D341Med (cell line): ENCODE results near the gene GSDME.
A peak's percentile ranks its signal among the peaks of the same experiment; 100 is the strongest.

ENCODE experiments used
- DNase-seq: peaks from one replicate; pipeline ENCODE4 v3.0.0; 2012; ENCODE audit warnings: low spot score

Gene GSDME

DNA sequence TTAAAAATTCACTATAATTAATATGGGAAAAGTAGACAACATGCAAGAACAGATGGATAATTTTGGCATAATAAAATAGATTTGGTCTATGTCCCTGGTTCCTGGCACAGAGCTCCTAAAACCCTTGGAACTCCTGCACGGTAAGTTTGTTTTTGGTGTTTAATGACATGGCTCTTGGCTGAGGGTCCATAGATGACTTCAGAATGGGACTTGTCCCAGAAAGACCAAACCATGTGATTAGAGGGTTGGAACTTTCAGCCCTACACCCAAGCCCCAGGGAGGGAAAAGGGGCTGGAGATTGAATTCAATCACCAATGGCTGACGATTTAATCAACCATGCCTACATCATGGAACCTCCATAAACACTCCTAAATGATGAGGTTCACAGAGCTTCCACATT lies 12.6 kb upstream of the GSDME start:
- DNase-seq: no peak

DNA sequence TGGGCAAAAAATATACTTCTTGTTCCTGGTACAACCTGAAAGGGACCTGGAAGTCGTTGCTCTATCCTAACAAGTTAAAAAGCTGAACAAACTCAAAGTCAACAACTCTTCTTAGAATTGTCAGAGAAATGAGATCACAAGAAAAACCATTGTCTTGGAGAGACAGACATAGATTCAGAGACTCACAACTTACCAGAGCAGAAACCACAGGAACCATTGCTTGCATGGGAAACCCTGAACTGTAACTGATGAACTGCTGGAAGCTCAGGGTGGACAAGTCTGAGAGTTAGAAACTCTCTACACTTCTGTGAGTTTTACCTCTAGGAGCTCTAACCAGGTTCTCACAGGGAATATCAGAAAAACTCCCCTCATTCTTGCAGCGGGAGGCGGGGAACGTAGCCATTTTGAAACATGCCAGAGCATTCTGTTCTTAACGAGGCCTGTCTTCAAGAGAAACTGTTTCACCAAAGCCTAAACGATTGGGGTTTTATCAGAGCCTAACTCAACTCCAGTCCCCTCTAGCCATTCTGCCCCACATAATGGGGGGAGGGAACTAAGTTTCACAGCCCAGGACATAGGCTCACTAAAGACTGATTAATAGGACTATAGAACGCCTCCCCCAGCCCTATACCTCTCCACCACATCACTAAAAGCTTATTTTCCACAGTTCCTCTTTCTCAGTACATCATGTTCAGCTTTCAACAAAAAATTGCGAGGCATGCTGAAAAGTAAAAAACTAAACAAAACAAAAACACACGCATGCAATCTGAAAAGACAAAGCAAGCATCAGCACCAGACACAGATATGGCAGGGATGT lies 12.0 kb upstream of the GSDME start:
- DNase-seq: no peak

DNA sequence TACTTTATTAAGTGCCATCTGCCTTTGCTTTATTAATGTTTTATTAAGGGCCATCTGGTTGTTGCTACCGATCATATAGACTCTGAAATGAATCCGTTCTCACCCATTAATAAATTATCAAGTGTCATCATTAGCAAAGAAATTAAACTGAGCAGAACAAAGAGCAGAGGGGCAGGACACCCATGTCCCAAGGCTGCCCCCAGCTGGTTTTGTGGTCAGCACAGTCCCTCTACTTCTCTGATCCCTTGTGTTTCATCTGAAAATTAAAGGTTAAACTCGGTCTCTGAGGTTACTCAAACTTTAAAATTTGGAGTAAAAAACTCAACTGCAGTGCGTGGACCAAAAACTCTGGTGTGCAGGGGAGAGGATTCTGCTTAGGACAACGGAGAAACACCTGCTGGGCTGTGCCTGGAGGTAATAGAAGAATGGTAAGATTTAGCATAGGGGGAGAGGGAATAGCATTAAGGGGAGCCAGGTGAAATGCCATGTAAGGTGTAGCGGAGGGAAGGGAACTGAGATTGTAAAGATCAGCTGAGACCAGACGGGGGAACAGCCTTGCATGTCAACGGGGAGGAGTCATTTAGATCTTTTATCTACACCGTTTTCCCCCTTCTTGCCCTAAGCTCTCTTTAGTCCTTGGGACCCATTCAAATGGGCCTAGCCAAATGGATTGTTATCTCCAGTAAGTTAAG lies 10.8 kb upstream of the GSDME start:
- DNase-seq: no peak

DNA sequence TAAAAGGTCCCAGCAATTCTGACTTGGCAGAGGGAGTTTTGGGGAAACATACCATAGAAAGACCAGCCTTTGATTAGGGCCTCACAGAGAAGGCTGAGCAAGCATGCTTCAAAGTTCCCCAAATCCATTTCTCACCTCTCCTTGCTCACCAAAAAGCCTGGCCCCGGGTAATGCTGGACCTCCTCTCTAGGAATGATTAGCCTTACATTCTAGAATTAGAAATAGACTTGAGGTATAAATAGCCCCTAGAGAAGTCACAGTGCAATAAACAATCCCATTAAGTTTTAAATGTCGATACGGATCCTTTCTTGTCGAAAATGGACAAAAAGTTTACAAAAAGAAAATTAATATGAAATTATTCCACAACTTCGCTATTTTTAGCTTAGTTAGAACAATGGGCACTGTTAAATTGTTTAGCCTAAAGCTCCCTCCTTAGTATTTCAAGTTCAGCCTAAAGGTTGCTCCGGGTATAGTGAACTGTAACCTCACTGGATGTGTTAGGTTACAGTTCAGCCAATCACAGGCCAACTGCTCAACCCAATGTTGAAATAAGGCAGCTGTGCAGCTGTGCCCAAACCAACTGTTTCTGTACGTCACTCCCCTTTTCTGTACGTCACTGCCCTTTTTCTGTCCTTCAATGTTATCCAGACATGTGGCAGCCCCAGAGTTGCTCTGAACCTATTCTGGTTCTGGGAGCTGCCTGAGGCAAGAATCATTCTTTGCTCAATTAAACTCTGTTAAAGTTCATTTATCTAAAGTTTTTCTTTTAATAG lies 7.9 kb upstream of the GSDME start:
- DNase-seq: no peak

DNA sequence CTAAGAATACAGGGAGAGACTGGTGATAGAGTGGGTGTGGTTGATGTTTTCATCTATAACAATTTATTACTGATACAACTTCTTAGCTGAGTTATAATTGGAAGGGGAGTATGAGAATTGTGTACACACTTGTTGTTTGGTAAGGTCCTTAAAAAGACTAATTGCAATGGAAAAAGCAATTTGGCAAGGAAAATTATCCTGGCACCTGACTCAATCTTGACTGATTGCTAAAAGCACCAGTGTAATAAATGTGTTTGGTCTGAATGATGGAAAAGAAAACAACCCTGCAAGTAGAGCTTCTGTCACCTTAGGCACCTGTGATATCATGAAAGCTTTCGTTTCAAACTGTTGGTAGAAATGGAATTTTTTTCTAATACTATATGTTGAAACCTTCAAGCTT lies 6.7 kb upstream of the GSDME start:
- DNase-seq: no peak

DNA sequence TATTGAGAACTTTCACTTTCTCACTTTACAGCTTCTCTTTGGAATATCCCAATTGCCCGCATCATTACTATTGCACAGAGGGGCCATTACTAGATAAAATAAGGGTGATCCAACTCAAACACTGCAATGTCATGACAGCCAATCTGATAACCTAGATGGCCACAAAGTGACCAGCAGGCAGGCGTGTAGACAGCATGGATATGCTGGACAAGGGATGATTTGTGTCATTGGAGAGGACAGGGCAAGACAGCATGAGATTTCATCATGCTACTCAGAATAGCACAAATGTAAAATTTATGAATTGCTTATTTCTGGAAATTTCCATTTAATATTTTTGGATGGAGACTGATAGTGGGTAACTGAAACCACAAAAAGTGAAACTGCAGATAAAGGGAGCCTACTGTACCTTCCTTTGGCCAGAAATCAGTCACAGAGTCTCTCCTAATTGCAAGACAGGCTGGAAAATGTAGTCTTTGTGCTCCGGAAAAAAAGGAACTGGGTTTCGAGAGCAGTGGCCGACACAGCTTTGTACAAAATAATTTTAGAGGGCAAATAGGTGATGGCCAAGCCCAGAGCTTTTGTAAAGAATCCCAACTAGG lies 6.1 kb upstream of the GSDME start:
- DNase-seq: no peak

DNA sequence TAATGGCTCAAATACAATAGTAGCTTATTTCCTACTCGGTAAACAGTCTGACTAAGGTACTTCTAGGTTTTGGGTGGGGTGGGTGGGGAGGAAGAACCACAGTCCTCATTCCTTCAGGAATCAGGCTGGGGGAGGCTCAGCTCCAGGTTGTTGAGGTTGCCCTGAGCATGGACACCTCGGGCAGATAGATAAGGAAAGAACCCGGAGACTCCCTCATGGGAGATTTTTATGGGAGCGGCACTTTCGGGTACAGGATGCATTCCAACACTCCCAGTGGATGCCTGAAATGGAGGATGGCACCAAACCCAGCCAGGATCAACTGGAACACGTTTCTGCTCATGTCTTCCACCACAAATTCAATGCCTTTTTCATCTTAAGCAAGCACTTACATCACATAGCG lies 5.5 kb upstream of the GSDME start:
- no peak for DNase-seq

DNA sequence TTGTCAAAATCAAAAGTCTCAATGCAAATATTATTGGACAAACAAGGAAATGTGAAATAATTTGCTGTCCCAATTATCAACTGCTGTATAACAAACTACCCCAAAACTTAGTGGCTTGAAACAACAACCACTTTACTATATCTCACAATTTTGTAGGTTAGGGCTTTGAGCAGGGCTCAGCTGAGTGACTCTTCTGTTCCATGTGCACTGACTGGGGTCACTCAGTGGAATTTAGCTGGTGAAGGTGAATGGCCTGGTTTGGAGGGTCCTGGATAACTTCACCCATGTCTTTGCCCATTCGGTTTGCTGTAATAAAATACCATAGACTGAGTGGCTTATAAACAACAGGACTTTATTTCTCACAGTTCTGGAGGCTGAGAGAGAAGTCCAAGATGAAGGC lies 3.7 kb upstream of the GSDME start:
- DNase-seq: no peak

DNA sequence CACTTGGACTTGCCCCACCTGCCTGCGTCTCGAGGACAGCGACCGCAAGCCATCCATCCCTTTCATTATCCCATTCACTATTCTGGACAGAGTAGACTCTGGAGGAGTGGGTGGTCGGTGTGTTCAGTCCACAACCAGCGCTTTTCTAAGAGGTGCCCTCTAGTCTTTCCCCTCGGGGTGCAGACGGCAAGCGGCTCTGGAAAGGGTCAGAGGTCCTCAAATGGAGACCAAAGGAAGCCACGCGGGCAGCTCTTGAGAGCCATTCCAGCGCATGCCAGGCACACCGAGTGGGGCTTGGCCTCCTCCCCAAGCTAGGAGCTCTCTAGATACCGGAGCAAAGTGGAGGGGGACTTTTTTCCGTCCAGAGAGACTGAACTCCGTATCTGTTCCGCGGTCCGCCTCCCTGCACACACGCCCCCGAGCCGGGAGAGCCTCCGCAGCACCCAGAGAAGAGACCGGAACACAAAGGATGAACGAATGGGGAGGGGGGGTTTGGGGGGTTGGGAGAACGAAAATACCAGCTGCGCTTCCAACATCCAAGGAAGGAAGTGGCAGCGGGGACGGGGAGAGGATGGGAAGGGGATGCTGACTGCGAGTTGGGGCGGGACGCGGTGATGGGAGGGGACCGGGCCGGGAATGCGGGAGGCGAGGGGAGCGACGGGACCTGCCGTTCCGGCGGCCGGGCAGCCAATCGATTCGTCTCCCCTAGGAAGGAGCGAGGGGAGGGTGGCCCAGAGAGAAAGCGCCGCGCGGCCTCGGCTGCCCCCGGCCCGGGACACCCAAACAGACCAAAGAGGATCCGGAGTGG lies 515 bp downstream of the GSDME start:
- peak; percentile 40 for DNase-seq

DNA sequence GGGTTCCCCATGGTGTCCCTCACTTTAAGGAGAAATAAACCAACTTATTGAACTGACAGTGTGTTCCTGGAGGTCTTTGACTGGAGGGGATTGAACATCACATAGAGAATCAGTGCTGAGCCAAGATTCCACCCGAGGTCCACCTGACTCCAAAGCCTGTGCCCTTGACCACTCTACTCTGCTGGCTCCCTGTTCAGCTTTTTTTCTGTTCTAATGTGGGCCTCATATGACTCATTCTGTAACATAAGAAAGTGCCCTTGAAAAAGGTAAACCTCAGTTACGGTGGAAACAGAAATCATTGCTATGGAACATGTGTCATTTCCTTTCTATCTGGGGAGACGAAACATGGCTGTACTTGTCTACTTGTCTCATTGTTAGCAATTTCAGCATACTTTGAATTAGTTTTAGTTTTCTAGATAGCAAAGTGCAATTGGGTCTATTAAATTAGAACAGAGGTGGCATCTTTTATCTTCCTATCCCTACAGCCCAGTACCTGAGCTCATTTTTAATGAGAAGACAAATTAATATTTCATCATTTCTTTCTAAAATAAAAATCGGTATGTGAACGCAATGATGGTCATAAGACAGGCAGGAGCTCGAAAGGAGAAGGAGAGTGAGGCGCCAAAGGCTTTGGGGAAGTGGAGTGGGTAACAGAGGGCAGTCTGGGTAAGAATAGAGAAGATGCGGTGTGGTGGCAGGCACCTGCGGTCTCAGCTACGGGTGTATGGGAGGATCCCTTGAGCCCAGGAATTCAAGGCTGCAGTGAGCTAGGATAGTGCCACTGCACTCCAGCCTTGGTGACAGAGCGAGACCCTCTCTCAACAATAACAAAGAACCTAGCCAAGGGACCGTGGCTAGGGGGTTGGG lies 1.5 kb downstream of the GSDME start:
- no peak for DNase-seq

DNA sequence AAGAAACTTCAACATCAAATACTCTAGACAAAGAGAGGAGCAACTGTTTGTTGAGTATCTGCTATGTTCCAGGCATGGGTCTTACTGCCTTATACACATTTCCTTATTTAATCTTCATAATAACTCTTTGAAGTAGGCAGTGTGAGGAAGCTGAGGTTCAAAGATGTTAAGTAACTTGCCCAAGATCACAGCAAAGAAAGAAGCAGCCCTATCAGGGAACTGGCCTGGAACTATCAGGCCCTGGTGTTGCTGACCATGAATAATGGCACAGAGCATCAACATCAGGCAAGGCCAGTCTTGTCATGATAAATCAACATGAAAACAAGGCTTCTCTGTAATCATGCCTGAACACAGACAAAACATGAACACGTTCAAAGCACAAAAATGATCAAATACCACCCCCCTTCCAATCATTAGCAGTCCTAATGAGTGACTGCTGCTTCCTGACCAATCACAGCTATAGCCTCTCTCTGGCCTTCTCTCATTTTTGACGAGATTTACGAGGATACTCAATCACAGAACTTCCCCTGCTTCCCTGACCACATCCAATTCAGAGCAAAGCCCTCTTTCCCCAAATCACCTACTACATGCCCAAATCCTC lies 2.3 kb downstream of the GSDME start:
- no peak for DNase-seq

DNA sequence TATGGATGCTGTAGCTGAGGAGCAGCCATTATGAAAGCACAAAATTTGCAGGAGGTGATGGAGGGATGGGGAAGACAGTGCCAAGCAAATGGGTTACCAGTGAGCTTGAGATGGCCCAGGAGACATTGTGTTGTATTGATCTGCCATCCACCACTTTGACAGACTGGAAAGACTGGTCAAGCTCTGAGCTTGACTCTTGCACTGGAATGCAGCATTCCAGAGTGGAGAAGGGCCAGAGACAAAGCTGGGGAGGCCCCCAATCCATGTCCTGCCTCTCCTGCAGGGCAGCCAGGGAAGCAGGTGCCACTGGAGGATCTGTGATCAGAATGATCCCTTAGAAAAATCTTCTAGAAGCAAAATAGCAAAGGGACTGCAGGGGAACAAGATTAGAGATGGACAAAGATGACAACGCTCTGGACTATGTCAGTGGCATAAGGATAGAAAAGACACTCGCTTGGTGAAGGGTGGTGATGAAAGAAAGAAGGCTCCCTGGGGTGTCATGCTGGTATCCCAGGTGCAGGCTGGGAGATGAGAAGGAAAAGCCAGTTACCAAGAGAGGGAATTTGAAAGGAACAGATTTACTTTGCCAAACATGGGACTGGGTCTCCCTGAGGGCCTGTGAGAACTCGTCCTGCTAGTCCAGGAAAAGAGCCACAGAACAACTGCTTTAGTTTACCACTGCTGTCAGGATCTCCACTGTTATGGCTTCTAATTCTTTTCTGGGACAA lies 5.0 kb downstream of the GSDME start:
- no peak for DNase-seq

DNA sequence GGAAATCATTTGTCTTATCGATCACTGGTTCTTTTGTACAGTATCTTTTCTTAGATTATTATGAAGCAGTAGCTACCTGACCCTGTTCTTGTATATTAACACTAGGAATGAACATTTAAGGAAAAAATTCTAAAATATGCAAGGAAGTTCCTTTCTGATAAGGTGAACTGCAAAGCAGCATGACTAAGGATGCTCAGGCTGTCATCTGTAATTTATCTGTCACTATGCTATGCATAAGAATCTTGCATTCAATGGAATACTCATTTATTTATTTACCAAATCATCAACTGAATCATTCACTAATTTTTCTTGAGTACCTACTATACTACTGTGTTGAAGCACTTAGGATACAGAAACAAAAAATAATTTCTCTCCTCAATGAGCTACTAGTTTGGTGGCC lies 5.8 kb downstream of the GSDME start:
- no peak for DNase-seq

DNA sequence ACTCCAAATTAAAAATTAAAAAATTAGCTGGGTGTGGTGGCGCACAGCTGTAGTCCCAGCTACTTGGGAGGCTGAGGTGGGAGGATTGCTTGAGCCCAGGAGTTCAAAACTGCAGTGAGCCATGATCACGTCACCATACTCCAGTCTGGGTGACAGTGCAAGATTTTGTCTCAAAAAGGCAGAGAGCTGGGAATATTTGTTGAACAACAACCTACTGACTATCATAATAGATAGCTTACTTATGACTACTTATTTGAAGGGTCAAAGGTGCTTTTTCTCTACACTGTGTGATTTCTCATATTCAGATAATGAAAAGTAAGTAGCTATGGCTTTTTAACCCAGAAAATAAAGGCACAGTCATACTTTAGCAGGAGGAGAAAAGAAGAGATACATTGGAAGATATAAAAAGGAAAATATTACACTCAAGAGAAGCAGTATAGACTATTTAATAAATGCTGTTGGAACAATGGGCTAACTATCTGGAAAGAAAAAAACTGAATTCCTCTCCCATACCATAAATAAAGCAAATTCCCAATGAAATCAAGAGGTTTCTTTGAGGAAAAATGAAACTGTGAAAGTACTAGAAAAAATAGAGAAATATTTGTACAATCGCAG lies 6.7 kb downstream of the GSDME start:
- no peak for DNase-seq

DNA sequence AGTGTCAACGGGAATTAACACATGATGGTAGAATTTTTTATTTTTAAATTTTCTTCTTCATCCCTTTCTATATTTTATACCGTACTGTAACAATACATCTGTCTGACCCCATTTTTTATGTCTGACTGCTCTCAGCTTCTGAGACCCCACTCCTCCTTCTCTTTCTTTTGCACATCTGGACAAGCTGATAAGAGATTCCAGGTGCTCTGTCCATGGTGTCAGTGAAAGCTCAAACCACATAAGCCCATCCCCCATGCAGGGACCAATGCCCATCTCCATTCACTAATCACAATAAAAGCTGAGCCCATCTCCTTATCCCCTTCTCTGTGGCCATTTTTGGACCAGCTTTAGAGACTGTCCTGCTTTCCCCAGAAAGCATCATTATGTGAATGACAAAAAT lies 8.7 kb downstream of the GSDME start:
- no peak for DNase-seq

DNA sequence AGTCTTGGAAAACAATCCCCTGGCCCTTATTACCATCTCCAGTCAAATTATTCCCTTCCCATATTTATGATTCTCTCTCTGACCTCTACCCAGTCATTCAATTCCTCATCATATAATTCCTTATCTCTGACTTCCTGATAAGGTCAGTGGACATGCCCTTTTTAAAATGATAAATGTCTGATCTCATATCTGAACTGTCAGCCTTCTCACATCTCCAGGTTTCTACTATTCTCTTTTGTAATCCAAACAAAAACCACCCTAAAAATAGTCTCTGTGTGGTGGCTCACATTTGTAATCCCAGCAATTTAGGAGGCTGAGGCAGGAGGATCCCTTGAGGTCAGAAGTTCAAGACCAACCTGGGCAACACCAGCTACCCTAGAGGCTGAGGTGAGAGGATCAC lies 11.9 kb downstream of the GSDME start:
- DNase-seq: no peak

DNA sequence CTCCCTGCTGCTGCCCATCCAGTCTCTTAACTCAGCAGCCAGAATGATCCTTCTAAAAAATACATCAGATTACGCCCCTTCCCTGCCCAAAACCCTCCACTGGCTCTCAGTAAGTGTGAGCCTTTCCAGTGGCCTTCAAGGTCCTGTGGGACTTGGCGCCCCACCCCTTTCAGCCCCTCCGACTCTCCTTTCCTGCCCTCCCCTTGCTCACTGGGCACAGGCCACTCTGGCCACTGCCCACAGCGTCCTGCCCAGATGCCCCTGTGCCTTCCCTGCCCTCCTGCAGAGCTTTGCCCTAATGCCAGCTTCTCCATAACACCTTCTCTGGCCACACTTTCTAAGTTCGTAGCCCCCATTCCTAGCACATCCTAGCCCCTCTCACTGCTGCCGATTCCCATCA lies 13.8 kb downstream of the GSDME start:
- DNase-seq: no peak

DNA sequence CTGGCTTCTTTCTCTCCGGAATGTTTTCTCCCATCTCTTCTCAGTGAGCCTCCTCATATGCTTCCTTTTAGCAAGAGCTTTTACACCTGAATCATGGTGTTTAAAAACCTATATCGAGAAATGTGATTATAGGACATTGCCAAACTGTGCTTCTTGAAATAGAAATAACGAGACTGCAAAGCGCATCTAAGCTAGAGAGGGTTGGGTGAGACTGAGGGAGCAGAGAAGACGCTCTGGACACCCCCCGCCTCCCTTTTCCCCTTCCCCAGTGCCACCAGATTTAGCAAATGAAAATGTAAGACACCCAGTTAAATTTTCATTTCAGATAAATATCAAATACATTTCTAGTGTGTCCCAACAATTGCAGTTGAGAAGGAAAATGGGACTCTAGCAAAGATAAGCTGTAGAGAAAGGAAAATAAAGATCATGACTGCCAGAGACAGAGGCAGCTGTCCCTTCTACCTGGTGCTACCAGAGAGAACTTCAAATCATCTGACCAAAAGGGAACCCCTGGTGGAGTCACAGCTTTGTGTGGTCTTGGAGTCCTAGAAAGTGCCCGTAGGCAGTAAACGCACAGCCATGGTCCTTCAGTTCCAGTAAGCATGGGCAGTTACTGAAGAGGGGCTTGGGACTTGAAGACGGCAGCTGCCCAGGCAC lies 14.6 kb downstream of the GSDME start:
- DNase-seq: no peak
